HepG2 (cell line): ENCODE data around the gene TTBK1. TPM values are rescaled to one million over a fixed set of nuclear protein-coding genes. Genes with fewer than 3 reads are reported as not detected.

Experiments used
- ATAC-seq: fragments of 200-7000 bp; cut with Tn5 transposase; 3 replicates; pipeline ENCODE4 v1.9.1; 2020; ENCODE audit warnings: mild to moderate bottlenecking, moderate library complexity
- BruUV-seq: library from RNA; stranded (reverse); fragments of 400-500 nt; replicated peaks from 2 replicates; lab custom pipeline; 2021; lab: Mats Ljungman, UMichigan
- CTCF ChIA-PET: fragments of 300-600 bp; formaldehyde crosslinking; extraction: SDS; loops from one replicate; lab custom pipeline; 2021; ENCODE audit warnings: low total read pairs, inconsistent platforms, low intra/inter-chr PET ratio; lab: Yijun Ruan, JAX
- POLR2A ChIA-PET: fragments of 350-600 bp; sonication (Branson Sonifier 250); formaldehyde crosslinking; loops from one replicate; lab custom pipeline; 2020; ENCODE audit warnings: antibody characterized with exemption, inconsistent platforms; lab: Yijun Ruan, JAX
- DNase-seq: peaks from one replicate; pipeline ENCODE4 v3.0.0-alpha.2; 2015; ENCODE audit warnings: low spot score
- FAIRE-seq: peaks from 3 replicates; lab custom pipeline; 2011; peaks lifted over from hg19 to GRCh38; lab: Jason Lieb, UNC
- H2AFZ ChIP-seq: one replicate; pipeline ENCODE4 v1.6.1; 2011; ENCODE audit warnings: low read length, inconsistent platforms
- H3K27ac ChIP-seq: fragments of 300-600 bp; 3 replicates; pipeline ENCODE4 v1.8.0; 2011; ENCODE audit warnings: mixed run types, mild to moderate bottlenecking, mixed read lengths, low read length, inconsistent platforms; ENCODE audit not compliant: insufficient read depth; ENCODE audit errors: extremely low read length
- H3K27me3 ChIP-seq, 2 experiments: fragments of 200-600 bp in 1 of 2; 2 replicates in 1 of 2; 3 replicates in 1 of 2; pipeline versions ENCODE4 v1.6.0 to v1.8.0; 2011; ENCODE audit warnings: low read length in 2 of 2, mild to moderate bottlenecking in 2 of 2, moderate library complexity in 2 of 2, inconsistent platforms in 1 of 2; ENCODE audit not compliant: insufficient read depth in 2 of 2, control insufficient read depth in 1 of 2
- H3K36me3 ChIP-seq, 2 experiments: fragments of 200-600 bp in 1 of 2; replicated peaks in 1 of 2; 2 replicates in 1 of 2; 3 replicates in 1 of 2; pipeline versions ENCODE4 v1.5.1 to v1.8.0; 2011; ENCODE audit warnings: low read length in 2 of 2, inconsistent platforms in 1 of 2; ENCODE audit not compliant: insufficient read depth in 2 of 2, control insufficient read depth in 1 of 2
- H3K4me1 ChIP-seq: 2 replicates; pipeline ENCODE4 v1.5.1; 2012; ENCODE audit warnings: low read length, inconsistent platforms; ENCODE audit not compliant: insufficient read depth
- H3K4me2 ChIP-seq: 2 replicates; pipeline ENCODE4 v1.6.0; 2011; ENCODE audit warnings: low read depth, low read length, inconsistent platforms
- H3K4me3 ChIP-seq, 3 experiments: fragments of 200-600 bp in 1 of 3; sonication (generic), shearing (Covaris generic) in 1 of 3; replicated peaks in 1 of 3; 2 replicates each; pipeline ENCODE4 v1.5.1; 2011 to 2016; ENCODE audit warnings: low read length in 3 of 3, inconsistent platforms in 2 of 3, low read depth in 2 of 3, mild to moderate bottlenecking in 2 of 3, control low read depth in 1 of 3, mixed read lengths in 1 of 3; ENCODE audit not compliant: insufficient read depth in 1 of 3
- H3K79me2 ChIP-seq: one replicate; pipeline ENCODE4 v1.6.1; 2011; ENCODE audit warnings: low read length, inconsistent platforms; ENCODE audit not compliant: insufficient read depth
- H3K9ac ChIP-seq: 2 replicates; pipeline ENCODE4 v1.6.0; 2011; ENCODE audit warnings: mild to moderate bottlenecking, low read depth, low read length, inconsistent platforms; ENCODE audit not compliant: insufficient read depth
- H3K9me3 ChIP-seq: 2 replicates; pipeline ENCODE4 v1.5.1; 2012; ENCODE audit warnings: mild to moderate bottlenecking, low read length
- H4K20me1 ChIP-seq: 2 replicates; pipeline ENCODE4 v1.6.0; 2011; ENCODE audit warnings: inconsistent platforms, mild to moderate bottlenecking, low read length, moderate library complexity; ENCODE audit not compliant: insufficient read depth
- AGO2 ChIP-seq: fragments of 200-400 bp; formaldehyde crosslinking; optimal IDR thresholded peaks from 2 replicates; pipeline ENCODE3; 2017; ENCODE audit warnings: mild to moderate bottlenecking, low read depth, low read length, moderate library complexity
- HDAC6 ChIP-seq: fragments of 200-600 bp; sonication (generic); IDR thresholded peaks from 2 replicates; pipeline ENCODE4 v1.7.0; 2017; ENCODE audit warnings: mild to moderate bottlenecking, antibody characterized with exemption, low read length, low read depth
- RBFOX2 ChIP-seq: fragments of 200-400 bp; formaldehyde crosslinking; IDR thresholded peaks from 2 replicates; pipeline ENCODE4 v1.6.1; 2017; ENCODE audit warnings: low read depth, mild to moderate bottlenecking, low read length
- ZNF616 ChIP-seq: sonication (generic); formaldehyde crosslinking; IDR thresholded peaks from 2 replicates; pipeline ENCODE4 v1.5.0; 2020; ENCODE audit warnings: low read depth, mild to moderate bottlenecking, missing genetic modification reagents
- WGBS: methylation state at CpG from one replicate; pipeline ENCODE4 v1.1.6; 2017; ENCODE audit warnings: low lambda C conversion rate; 5-methylcytosine and 5-hydroxymethylcytosine counted together
- in situ Hi-C: cut with HindIII; loops from 2 replicates; pipeline ENCODE4 v1.10.0; 2017; ENCODE audit warnings: low pct_unique_long_range_greater_than_20kb; ENCODE audit not compliant: extremely low pct_ligation_motif_present
- intact Hi-C: fragments of 100-400 bp; cut with micrococcal nuclease; formaldehyde crosslinking; loops from one replicate; pipeline ENCODE4 v1.10.0; 2022; ENCODE audit not compliant: unreplicated experiment
- polyA plus RNA-seq, 8 experiments: library from polyadenylated mRNA; depleted of rRNA in 3 of 8; stranded (reverse) in 7 of 8; unstranded in 1 of 8; fragments of >200 nt; fragmentation: Illumina TruSeq in 4 of 8; extraction: Trizol in 4 of 8; gene quantifications; 2 replicates each; pipeline versions ENCODE4 v1.2.1 to v1.2.3, GENCODE V29; 2011 to 2016; ENCODE audit warnings: low read depth in 4 of 8, missing spikeins in 1 of 8, mixed read lengths in 1 of 8; ENCODE audit not compliant: insufficient read depth in 1 of 8
- total RNA-seq, 5 experiments: library from RNA; depleted of rRNA; stranded (reverse); fragments of >200 nt; fragmentation: Illumina TruSeq; extraction: Trizol; gene quantifications; 2 replicates each; pipeline ENCODE4 v1.2.3, GENCODE V29; 2016; ENCODE audit warnings: low read depth in 1 of 5
- TF ChIP-seq, protein P1 (sequence below): sonication (generic); formaldehyde crosslinking; IDR thresholded peaks from 2 replicates; pipeline ENCODE4 v1.5.1; 2020; ENCODE audit warnings: mild to moderate bottlenecking, missing genetic modification reagents, moderate library complexity

Gene TTBK1
- total and polyA plus RNA-seq, 2 of the 13 experiments (the other 11 are each of a cell fraction or from before 2014, with no cell fraction given): 0.24 to 0.33 TPM

DNA sequence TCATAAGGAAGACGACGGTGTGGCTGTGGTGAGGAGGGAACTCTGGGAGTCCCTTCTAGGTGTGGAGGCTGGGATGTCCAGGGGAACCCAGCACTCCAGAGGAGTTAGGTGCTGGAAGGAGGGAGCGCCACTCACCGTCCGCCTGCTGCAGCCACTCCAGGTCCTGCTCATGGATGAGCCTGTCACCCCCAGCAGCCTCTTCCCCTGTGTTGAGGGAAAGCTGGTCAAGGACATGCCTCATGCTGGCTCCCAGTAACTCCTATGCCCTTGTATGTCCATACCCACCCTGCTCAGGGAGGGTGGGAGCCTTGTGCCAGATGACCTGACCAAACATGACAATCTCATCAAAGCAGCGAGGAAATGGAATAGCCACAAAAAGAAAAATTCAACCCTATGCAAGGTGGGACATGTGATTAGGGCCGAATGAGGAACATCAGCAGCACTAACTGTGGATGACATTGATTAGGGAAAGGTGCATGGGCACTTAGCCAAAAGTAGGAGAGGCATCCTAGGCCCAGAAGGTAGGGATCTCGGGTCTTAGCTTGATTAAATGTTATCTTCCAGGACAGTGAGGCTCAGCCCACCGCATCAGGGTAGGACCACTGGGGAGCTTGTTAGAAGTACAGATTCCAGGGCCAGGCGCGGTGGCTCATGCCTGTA, 17.0 kb upstream of the TTBK1 start:
- WGBS: 97% methylated on average over 11 of the region's 11 CpGs
- BruUV-seq: no TSS peak
- no peak overlapping the region for H3K9ac ChIP-seq
- TF ChIP-seq, protein P1, sequence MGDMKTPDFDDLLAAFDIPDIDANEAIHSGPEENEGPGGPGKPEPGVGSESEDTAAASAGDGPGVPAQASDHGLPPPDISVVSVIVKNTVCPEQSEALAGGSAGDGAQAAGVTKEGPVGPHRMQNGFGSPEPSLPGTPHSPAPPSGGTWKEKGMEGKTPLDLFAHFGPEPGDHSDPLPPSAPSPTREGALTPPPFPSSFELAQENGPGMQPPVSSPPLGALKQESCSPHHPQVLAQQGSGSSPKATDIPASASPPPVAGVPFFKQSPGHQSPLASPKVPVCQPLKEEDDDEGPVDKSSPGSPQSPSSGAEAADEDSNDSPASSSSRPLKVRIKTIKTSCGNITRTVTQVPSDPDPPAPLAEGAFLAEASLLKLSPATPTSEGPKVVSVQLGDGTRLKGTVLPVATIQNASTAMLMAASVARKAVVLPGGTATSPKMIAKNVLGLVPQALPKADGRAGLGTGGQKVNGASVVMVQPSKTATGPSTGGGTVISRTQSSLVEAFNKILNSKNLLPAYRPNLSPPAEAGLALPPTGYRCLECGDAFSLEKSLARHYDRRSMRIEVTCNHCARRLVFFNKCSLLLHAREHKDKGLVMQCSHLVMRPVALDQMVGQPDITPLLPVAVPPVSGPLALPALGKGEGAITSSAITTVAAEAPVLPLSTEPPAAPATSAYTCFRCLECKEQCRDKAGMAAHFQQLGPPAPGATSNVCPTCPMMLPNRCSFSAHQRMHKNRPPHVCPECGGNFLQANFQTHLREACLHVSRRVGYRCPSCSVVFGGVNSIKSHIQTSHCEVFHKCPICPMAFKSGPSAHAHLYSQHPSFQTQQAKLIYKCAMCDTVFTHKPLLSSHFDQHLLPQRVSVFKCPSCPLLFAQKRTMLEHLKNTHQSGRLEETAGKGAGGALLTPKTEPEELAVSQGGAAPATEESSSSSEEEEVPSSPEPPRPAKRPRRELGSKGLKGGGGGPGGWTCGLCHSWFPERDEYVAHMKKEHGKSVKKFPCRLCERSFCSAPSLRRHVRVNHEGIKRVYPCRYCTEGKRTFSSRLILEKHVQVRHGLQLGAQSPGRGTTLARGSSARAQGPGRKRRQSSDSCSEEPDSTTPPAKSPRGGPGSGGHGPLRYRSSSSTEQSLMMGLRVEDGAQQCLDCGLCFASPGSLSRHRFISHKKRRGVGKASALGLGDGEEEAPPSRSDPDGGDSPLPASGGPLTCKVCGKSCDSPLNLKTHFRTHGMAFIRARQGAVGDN (CRISPR knock-in tag): 0 out of 2 replicates have a peak, but pooled peaks have one; percentile 15
- no peak for TF ChIP-seq ZNF616 (CRISPR knock-in tag)
- no peak for TF ChIP-seq HDAC6
- 0 out of 2 replicates have a peak, but pooled peaks have one; percentile 20 for TF ChIP-seq RBFOX2
- peak; percentile 18 for TF ChIP-seq AGO2
- H3K36me3 ChIP-seq: peaks cover 0 to 14% of the 10 kb centered on the region in 2 experiments; a peak in 1 of 5 replicates
- CTCF ChIA-PET: no interaction called here
- POLR2A ChIA-PET: interaction anchor here (0.7 to 1.3 kb wide), 4 partner anchors 11 to 41 kb away, joined by 3 to 7 read pairs (median 4); no protein-coding TSS in a partner anchor
- H3K9me3 ChIP-seq: no peaks in the 10 kb centered on the region
- no peak for ATAC-seq
- no peak overlapping the region for H3K4me3 ChIP-seq
- no peak overlapping the region for H3K27ac ChIP-seq
- no peak overlapping the region for H2AFZ ChIP-seq
- intact Hi-C loops: no loop called here
- H3K27me3 ChIP-seq: peaks cover 0 to 10% of the 10 kb centered on the region in 2 experiments; a peak in 1 of 5 replicates
- in situ Hi-C loops: no loop called here
- no peaks in the 10 kb centered on the region for H4K20me1 ChIP-seq
- no peak for FAIRE-seq
- H3K79me2 ChIP-seq: peaks cover 6% of the 10 kb centered on the region
- H3K4me2 ChIP-seq: no peak overlapping the region
- peaks cover 29% of the 10 kb centered on the region for H3K4me1 ChIP-seq
- no peak for DNase-seq
